Thyroid gland (tissue), 4 donors: ENCODE results near the gene SPI1. TPM values are rescaled to one million over a fixed set of nuclear protein-coding genes. Genes with fewer than 3 reads are reported as not detected.

Experiments
- DNase-seq, 2 donors: peaks; one replicate each; pipeline ENCODE4 v3.0.0-alpha.2; 2019
- H3K27ac ChIP-seq, 3 donors: fragments of 200-600 bp; sonication (generic); 1 replicate in 2 of 3; 2 replicates in 1 of 3; pipeline ENCODE4 v1.5.1; 2016 to 2019; ENCODE audit warnings: mild to moderate bottlenecking in 1 of 3, moderate library complexity in 1 of 3
- H3K27me3 ChIP-seq: fragments of 200-600 bp; sonication (generic); one replicate; pipeline ENCODE4 v1.5.1; 2019
- H3K36me3 ChIP-seq, 2 donors: fragments of 200-600 bp; sonication (generic); one replicate each; pipeline ENCODE4 v1.5.1; 2016 to 2019
- H3K4me1 ChIP-seq, 2 donors: fragments of 200-600 bp; sonication (generic); one replicate each; pipeline ENCODE4 v1.5.1; 2017 to 2019
- H3K4me3 ChIP-seq, 3 donors: fragments of 200-600 bp; sonication (generic); replicated peaks in 1 of 3; 1 replicate in 2 of 3; 2 replicates in 1 of 3; pipeline ENCODE4 v1.5.1; 2016; ENCODE audit warnings: mild to moderate bottlenecking in 1 of 3
- H3K9me3 ChIP-seq: fragments of 200-600 bp; sonication (generic); one replicate; pipeline ENCODE4 v1.5.1; 2017
- CTCF ChIP-seq, 6 experiments: fragments of 200-600 bp in 3 of 6; fragments of 450-650 bp in 3 of 6; sonication (generic) in 3 of 6; IDR thresholded peaks; one replicate each; pipeline ENCODE4 v1.5.1; 2016 to 2019; ENCODE audit warnings: antibody characterized with exemption in 6 of 6, mild to moderate bottlenecking in 2 of 6, inconsistent platforms in 1 of 6, moderate library complexity in 1 of 6
- POLR2A ChIP-seq, 2 donors: fragments of 450-650 bp; IDR thresholded peaks; one replicate each; pipeline ENCODE4 v1.6.1; 2017; ENCODE audit warnings: antibody characterized with exemption in 2 of 2, mild to moderate bottlenecking in 2 of 2, moderate library complexity in 1 of 2
- WGBS, 2 donors: methylation state at CpG; one replicate each; pipeline ENCODE4 v1.1.5; 2017; 5-methylcytosine and 5-hydroxymethylcytosine counted together
- intact Hi-C: fragments of 100-400 bp; cut with DNase I; formaldehyde crosslinking; loops from one replicate; pipeline ENCODE4 v1.15.1; 2023
- total RNA-seq, 4 donors: library from RNA; depleted of rRNA; stranded (reverse); fragments of >200 nt; gene quantifications; one replicate each; pipeline ENCODE4 v1.2.3, GENCODE V29; 2016

SPI1 gene
- total RNA-seq, 4 donors from 2014 or later: 4.8 to 18.0 (median 5.8) TPM

DNA sequence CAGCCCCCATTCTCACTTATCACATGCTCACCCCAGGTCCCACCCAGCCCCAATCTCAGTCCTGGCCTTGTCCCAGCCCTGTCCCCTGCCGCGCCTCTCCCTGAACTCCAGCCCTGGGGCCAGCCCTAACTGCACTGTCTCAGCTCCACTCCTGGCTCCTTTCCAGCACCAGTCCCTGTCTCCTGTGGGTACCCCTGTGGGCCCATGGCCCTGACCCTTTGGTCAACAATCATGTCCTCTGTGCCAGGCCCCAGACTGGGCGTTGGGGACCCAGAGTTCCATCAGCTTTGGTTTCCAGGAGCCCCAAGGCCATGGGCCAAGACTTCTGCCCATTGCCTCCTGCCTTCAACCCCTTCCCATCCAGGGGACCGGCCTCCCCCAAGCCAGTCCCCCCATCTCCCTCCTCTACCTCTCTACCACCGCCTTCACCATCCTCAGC lies 757 bp downstream of the SPI1 start:
- intact Hi-C loops: no loop called here
- no peaks in the 10 kb centered on the region for H3K9me3 ChIP-seq
- peaks cover 19 to 28% of the 10 kb centered on the region in 2 donors for H3K4me1 ChIP-seq
- DNase-seq: no peak
- WGBS, 2 donors: 92 to 95% methylated on average over 5 of the region's 5 CpGs
- TF ChIP-seq POLR2A (IDR thresholded peaks at IDR 0.05): no peak
- TF ChIP-seq CTCF (IDR thresholded peaks at IDR 0.05): no peak
- no peak overlapping the region for H3K4me3 ChIP-seq
- peak overlapping the region in 2 of 3 donors; percentile 20 to 60 for H3K27ac ChIP-seq
- H3K36me3 ChIP-seq: no peaks in the 10 kb centered on the region
- no peaks in the 10 kb centered on the region for H3K27me3 ChIP-seq

GRCh38 chr11:47376525-47377371 lies 1.6 kb downstream of the SPI1 start:
- H3K36me3 ChIP-seq: no peaks in the 10 kb centered on the region
- H3K4me1 ChIP-seq: peaks cover 19 to 28% of the 10 kb centered on the region in 2 donors
- intact Hi-C loops: no loop called here
- TF ChIP-seq POLR2A (IDR thresholded peaks at IDR 0.05) (no peak), CTCF (IDR thresholded peaks at IDR 0.05) (no peak)
- DNase-seq: peak; percentile 75 to 78
- H3K9me3 ChIP-seq: no peaks in the 10 kb centered on the region
- peak overlapping the region in 1 of 3 donors; percentile 6 for H3K4me3 ChIP-seq
- 56 to 63% methylated on average over 7 to 10 of the region's 14 CpGs for WGBS, 2 donors
- H3K27ac ChIP-seq: peak overlapping the region; percentile 60 to 81 (median 75)
- no peaks in the 10 kb centered on the region for H3K27me3 ChIP-seq

DNA sequence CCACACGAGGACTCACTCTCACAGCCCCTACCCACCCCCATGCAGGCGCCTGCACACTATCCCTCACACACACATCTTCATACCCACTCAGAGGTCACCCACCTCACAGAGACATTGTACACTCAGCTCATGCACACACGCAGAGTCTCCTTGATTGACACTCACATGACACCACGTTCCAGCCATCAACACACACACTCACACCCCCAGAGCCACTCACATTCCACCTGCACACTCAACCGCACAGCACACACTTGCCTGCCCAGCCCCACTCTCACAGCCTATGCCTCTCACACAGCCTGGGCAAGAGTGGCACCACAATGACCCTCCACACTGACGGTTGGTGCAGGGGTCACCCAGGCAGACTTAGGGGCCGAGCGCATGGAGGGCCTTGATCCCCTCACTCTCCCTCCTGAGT lies 2.2 kb downstream of the SPI1 start:
- 38 to 40% methylated on average over 8 of the region's 8 CpGs for WGBS, 2 donors

DNA sequence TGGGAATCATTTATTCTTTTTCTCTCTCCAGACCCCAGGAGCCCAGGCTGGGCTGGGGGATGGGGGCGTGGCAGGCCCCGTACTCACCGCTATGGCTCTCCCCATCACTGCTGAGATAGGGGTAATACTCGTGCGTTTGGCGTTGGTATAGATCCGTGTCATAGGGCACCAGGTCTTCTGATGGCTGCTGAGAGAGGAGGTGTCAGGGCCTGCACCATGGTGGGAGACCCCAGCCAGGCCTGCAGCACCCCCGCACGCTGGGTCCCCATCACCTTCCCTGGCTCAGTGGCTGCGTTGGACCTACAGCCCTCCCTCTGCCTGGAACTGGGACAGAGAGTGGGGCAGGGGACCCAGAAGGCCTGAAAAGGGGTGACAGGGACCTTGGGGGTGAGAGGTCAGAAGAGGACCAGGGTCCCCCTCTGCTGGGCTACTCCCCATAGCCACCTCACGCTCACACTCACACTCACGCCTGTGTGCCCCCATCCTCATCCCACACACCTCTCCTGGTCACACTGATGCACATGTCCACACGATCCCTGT lies 2.7 kb downstream of the SPI1 start:
- Histone ChIP-seq H3K4me1 (peaks cover 19 to 28% of the 10 kb centered on the region in 2 donors), H3K4me3 (no peak overlapping the region), H3K27me3 (no peaks in the 10 kb centered on the region), H3K36me3 (no peaks in the 10 kb centered on the region), H3K27ac (peak overlapping the region; percentile 46 to 75 (median 67)), H3K9me3 (no peaks in the 10 kb centered on the region)
- DNase-seq: no peak
- intact Hi-C loops: no loop called here
- WGBS, 2 donors: 78 to 92% methylated on average over 8 to 12 of the region's 13 CpGs
- no peak for TF ChIP-seq CTCF (IDR thresholded peaks at IDR 0.05)
- no peak for TF ChIP-seq POLR2A (IDR thresholded peaks at IDR 0.05)

More for the DNA sequence above, 2.2 kb downstream of the SPI1 start:
- peak; percentile 89 for DNase-seq
- intact Hi-C loops: no loop called here
- TF ChIP-seq POLR2A (IDR thresholded peaks at IDR 0.05): no peak
- no peak overlapping the region for H3K4me3 ChIP-seq
- no peaks in the 10 kb centered on the region for H3K27me3 ChIP-seq
- H3K27ac ChIP-seq: peak overlapping the region; percentile 67 to 81 (median 75)
- peaks cover 19 to 28% of the 10 kb centered on the region in 2 donors for H3K4me1 ChIP-seq
- no peaks in the 10 kb centered on the region for H3K9me3 ChIP-seq
- H3K36me3 ChIP-seq: no peaks in the 10 kb centered on the region

GRCh38 chr11:47375020-47375419 lies 3.3 kb downstream of the SPI1 start:
- WGBS, 2 donors: 86 to 90% methylated on average over 8 of the region's 8 CpGs
- no peak overlapping the region for H3K4me3 ChIP-seq
- intact Hi-C loops: no loop called here
- TF ChIP-seq POLR2A (IDR thresholded peaks at IDR 0.05): no peak
- no peak for TF ChIP-seq CTCF (IDR thresholded peaks at IDR 0.05)
- H3K9me3 ChIP-seq: no peaks in the 10 kb centered on the region
- peaks cover 19 to 28% of the 10 kb centered on the region in 2 donors for H3K4me1 ChIP-seq
- H3K27me3 ChIP-seq: no peaks in the 10 kb centered on the region
- DNase-seq: no peak
- no peak overlapping the region for H3K27ac ChIP-seq
- H3K36me3 ChIP-seq: no peaks in the 10 kb centered on the region
